EH (cell line): ENCODE data around the gene SLC35E3.
"Not testable (repeated sequence)": the region's sequence is repeated elsewhere in the genome, so short reads cannot be mapped to it uniquely, and the experiment has no call there.

Source experiments
- DNase-seq: peaks from one replicate; pipeline ENCODE4 v3.0.0-alpha.2; 2015; ENCODE audit warnings: low read depth

Gene SLC35E3

DNA sequence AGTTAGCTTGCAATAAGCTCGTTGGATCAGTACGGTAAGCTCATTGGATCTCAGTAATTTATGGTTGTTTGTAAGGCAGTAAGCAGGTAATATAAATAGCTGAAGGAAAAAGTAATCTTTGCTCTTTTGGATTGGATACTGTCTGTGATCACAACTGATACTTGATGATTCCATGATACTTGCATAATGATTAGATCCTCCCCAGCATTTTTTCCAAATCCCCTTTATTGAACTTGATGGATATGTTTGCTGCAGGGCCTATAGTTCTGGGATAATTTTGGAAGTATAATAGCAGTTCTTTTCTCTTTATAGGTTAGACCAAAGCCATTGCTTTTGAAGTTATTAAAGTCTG is 67.2 kb downstream of the SLC35E3 start:
- DNase-seq, result no peak

DNA sequence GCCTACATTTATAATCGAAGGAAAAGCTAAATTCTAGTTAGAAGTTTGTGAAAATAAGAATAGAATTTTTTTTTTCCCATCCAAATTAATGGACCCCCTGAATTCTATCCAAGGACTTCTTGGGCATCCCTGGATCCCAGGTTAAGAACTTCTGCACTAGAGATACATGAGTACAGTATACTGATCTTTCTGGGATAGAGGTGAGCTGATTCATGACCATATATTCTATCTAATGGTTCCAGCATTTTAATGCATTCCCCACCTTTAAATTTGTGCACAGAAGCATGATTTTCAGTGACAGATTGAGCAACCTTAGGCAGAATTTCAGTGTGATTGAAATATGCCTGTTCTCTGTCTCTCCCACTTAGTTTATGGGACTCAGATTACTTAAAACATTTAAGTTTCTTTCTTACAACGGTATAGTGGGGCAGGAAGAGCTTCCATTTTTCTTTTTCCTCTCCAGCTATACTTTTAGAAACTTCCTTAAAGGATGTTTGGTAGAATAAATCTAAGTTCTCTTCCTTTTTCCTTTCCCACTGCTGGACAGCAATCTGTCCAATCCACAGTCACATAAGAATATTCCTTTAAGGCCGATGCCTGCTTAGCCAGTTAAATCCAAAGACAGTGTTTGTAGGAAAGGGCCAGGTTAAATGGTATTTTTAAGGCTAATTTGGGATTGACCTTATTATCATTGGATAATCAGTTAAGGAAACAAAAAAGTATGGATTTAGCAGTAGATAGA is 68.7 kb downstream of the SLC35E3 start:
- DNase-seq, result no peak

DNA sequence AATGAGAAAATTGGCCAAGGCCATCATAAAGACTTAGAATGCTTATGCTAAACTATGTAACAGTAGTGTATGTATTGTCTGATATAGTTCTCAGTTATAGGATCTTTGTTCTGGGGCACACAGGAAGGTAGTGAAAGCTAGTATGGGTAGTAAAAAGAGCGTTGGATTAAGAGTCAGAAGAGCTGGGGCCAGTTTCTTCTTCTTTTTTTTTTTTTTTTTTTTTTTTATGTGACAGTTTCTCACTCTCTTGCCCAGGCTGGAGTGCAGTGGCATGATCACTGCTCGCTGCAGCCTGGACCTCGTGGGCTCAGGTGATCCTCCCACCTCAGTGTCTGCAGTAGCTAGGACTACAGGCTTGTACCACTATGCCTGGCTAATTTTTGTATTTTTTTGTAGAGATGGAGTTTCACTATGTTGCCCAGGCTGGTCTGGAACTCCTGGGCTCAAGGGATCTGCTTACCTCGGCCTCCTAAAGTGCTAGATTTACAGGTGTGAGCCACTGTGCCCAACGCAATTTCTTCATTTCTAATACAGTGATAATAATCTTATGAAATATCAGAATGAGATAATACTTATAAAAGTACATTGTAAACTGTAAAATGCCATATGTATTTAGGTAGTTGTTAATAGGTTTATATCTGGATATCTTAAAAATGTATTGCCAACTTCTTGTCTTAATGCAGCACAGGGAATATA is 69.4 kb downstream of the SLC35E3 start:
- DNase-seq, result no peak

DNA sequence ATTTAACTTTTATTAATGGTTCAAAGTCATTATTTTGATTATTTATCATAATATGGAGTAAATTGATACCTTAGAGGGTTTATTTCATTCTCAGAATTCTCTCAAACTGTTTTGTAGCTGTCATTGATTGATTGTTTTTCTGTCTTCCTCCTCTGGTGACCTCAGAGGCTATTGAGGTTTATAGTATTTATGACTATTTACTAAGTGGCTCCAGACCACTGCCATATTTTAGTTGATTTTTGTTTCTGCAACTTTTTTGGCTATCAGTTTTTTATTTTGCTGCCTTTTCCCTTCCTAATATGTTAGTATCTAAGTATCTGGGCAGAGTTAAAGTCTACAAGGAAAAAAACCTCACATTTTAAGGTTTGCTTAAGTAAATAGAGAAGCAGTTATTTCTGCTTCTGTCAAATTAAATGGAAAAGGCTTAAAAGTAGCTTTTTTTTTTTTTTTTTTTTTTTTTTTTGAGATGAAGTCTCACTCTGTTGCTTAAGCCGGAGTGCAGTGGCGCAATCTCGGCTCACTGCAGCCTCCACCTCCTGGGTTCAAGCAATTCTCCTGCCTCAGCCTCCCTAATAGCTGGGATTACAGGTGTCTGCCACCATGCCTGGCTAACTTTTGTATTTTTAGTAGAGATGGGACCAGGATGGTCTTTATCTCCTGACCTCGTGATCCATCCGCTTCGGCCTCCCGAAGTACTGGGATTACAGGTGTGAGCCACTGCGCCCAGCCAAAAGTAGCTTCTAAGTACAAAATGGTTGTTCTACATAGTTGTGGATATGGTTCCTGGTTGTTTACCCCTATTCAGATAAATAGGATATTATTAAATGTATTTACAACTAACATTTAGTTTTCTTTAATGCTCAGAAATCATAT is 70.2 kb downstream of the SLC35E3 start:
- no peak for DNase-seq

DNA sequence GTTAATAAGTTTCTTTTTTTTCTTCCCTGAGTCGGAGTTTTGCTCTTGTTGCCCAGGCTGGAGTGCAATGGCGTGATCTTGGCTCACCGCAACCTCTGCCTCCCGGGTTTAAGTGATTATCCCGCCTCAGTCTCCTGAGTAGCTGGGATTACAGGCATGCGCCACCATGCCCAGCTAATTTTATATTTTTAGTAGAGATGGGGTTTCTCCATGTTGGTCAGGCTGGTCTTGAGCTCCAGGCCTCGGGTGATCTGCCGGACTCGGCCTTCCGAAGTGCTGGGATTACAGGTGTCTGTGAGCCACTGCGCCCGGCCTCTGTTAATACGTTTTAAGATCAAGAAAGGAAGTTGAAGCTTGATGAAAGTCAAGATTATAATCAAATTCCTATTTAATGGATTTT is 73.5 kb downstream of the SLC35E3 start:
- DNase-seq, result not testable (repeated sequence)

DNA sequence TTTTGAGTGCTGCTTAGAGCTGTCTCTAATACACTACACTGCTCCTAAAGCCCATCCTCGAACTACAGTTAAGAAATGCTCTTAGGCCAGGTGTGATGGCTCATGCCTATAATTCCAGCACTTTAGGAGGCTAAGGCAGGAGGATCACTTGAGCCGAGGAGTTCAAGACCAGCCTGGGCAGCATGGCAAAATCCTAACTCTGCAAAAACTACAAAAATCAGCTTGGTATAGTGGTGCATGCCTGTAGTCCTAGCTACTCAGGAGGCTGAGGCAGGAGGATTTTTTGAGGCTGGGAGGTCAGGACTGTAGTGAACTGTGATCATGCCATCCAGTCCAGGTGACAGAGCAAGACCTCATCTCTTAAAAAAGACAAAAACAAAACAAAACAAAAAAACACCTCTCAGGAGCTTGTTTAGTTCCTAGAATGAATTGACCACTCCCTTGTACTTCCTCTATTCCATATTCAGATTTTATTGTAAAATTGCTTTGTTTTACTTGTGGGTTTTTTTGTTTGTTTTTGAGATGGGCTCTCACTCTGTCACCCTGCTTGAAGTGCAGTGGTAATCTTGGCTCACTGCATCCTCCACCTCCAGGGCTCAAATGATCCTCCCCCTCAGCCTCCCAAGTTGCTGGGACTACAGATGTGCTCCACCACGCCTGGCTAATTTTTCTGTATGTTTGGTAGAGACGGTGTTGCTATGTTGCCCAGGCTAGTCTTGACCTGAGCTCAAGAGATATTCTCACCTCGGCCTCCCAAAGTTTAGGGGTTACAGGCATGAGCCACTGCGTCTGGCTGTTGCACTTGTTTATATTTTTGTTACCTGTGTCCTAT is 75.6 kb downstream of the SLC35E3 start:
- no peak for DNase-seq

DNA sequence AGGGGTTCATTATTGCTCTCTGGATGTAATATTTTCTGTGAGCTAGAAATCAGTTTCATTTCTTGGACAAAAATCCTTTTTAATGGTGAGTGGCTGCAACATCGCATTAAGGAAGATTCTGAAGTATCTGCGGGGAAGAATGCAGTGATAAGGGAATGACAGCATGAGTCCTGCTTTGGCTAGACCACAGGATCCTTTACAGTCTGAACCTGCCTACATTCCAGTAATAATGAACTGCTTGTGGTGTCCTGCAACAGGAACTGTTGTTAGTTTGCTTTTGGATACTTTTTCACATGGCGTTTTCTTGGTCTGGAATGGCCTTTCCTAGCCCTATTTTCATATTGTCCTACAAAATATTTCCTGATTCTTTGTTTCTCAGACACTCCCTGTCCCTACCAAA is 77.7 kb downstream of the SLC35E3 start:
- peak; percentile 48 for DNase-seq

DNA sequence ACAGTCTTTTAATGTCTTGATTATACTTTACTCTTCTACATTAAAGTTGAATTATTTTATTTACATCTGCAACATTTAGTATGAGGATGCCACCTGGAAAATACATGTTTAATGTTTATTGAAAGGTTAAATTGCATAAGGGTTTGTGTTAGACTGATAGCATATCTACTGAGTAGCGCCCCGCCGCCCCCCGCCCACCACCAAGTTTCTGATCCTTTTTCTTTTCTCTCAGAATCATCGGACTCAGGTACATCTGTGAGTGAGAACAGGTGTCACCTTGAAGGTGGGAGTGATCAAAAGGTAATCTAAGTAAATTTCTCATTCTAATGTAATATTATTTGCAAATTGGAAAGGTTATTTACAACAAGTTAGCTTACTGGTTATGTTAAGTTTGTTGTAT is 78.2 kb downstream of the SLC35E3 start:
- no peak for DNase-seq

DNA sequence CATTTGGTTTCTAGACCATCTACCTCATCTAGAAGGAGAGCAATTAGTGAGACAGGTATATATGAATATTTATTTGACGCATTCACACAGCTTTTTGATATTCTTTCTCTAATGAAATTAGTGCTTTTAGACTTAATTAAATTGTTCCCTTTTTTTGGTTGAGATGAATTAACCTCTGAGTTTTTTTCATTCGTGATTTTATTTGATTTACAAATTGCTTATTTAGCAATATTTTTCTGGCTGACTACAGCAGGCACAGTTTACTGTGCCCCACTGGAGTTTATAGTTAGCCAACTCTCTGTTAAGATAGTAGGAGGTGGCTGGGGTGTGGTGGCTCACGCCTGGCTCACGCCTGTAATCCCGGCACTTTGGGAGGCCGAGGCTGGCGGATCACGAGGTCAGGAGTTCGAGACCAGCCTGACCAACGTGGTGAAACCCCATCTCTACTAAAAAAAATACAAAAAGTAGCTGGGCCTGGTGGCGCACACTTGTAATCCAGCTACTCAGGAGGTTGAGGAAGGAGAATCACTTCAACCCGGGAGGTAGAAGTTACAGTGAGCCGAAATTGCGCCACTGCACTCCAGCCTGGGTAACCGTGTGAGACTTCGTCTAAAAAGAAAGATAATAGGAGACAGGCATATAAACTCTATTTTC is 78.7 kb downstream of the SLC35E3 start:
- no peak for DNase-seq

DNA sequence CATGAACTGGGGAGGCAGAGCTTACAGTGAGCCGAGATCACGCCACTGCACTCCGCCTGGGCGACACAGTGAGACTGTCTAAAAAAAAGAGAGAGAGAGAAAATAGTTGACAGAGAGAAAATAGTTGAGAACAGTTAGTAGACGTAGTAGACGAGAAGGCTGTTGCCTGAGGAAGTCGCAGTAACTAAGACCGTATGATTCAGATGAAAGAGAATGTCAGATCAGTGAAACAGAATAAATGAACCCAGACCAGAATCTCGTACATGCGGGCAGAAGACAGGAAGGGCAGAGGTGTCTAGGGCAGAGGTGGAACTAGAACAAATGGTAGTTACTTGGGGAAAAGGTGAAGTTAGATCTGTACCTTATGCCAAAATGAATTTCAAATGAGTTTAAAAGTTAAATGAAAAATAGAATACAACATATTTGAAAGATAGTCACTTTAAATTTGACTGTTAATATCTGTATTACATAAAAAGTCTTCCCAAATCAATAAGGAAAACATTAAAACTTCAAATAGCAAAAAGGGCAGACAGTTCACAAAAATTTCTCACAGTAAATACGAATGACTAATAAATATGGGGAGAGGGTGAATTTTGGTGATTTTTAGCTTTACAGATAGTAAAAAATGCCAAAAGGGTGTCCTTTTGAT is 79.7 kb downstream of the SLC35E3 start:
- no peak for DNase-seq

DNA sequence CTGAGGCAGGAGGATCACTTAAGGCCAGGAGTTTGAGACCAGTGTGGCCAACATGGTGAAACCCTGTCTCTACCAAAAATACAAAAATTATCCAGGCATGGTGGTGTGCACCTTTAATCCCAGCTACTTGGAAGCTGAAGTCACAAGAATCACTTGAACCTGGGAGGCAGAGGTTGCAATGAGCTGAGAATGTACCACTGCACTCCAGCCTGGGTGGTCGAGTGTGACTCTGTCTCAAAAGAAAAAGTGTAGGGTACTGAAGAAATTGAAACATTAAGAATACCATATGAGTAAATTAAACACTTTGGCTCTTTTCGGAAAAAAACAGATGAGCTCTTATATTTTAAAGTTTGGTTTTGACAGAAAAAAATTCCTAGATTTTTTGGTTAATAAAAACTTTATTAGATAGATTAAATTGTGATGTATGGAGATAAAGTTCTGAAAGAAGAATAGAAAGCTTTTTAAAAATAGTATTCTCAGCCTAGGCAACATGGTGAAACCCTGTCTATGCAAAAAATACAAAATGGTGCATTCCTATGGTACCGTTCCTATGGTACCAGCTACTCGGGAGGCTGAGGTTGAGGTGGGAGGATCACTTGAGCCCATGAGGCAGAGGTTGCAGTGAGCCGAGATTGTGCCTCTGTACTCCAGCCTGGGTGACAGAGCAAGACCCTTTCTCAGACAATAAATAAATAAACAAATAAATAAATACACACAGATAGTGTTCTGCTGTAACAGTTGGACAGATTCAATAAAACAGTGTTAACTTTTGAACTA is 82.1 kb downstream of the SLC35E3 start:
- DNase-seq, result no peak

DNA sequence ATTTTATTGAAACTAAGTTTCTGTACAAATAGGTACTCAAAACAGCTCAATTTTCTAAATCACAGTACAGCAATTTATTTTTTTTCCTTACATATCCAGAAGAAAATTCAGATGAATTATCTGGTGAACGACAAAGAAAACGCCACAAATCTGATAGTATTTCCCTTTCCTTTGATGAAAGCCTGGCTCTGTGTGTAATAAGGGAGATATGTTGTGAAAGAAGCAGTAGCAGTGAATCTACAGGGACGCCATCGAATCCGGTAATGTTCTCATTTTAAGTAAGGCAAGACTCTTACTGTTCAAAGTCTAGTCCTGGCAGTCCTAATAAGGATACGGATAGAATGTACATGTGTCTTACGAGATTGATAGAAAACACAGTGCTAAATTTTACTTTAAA is 82.7 kb downstream of the SLC35E3 start:
- DNase-seq, result no peak
